Activated T-cell treated with anti-CD3 and anti-CD28 coated beads, Interleukin-2, amount 50 U/mL, for 48 hours (primary cell): ENCODE results near the gene VAMP7.
"Not testable (repeated sequence)": the region's sequence is repeated elsewhere in the genome, so short reads cannot be mapped to it uniquely, and the experiment has no call there.

Experiments used
- DNase-seq, 2 experiments: peaks; one replicate each; pipeline ENCODE4 v3.0.0-alpha.2; 2020

The VAMP7 gene

GRCh38 chrX:155881158-155881993, at the start of gene VAMP7:
VAMP7 (plus strand) TSS chrX:155881345; CDS start chrX:155889467, 8,122 bp downstream.
- peak; percentile 82 to 84 for DNase-seq

- no peak for DNase-seq
Observed at GRCh38 chrX:155841232-155841631, 39.9 kb upstream of the VAMP7 start.

GRCh38 chrX:155851786-155852185, 29.4 kb upstream of the VAMP7 start:
- not testable (repeated sequence) for DNase-seq

- DNase-seq, result no peak
Observed at GRCh38 chrX:155857561-155857960, 23.6 kb upstream of the VAMP7 start.

GRCh38 chrX:155864655-155865054, 16.5 kb upstream of the VAMP7 start:
- DNase-seq, result no peak

- no peak for DNase-seq
Observed at GRCh38 chrX:155865193-155865592, 16.0 kb upstream of the VAMP7 start.

GRCh38 chrX:155867821-155868220, 13.3 kb upstream of the VAMP7 start:
- no peak for DNase-seq

GRCh38 chrX:155870958-155871357, 10.2 kb upstream of the VAMP7 start:
- DNase-seq, result no peak

- DNase-seq, result no peak
Observed at GRCh38 chrX:155871934-155872333, 9.2 kb upstream of the VAMP7 start.

- DNase-seq, result no peak
Observed at GRCh38 chrX:155873188-155873587, 8.0 kb upstream of the VAMP7 start.

- DNase-seq, result no peak
Observed at GRCh38 chrX:155874571-155875244, 6.4 kb upstream of the VAMP7 start.

GRCh38 chrX:155876704-155877103, 4.4 kb upstream of the VAMP7 start:
- DNase-seq, result no peak

- DNase-seq, result no peak
Observed at GRCh38 chrX:155877288-155877687, 3.9 kb upstream of the VAMP7 start.

- no peak for DNase-seq
Observed at GRCh38 chrX:155880586-155881157, 473 bp upstream of the VAMP7 start.

GRCh38 chrX:155886409-155886808, 5.3 kb downstream of the VAMP7 start:
- DNase-seq, result no peak

- no peak for DNase-seq
Observed at GRCh38 chrX:155888139-155888538, 7.0 kb downstream of the VAMP7 start.

GRCh38 chrX:155889328-155889727, 8.2 kb downstream of the VAMP7 start:
- no peak for DNase-seq

- no peak for DNase-seq
Observed at GRCh38 chrX:155891446-155892210, 10.5 kb downstream of the VAMP7 start.

- no peak for DNase-seq
Observed at GRCh38 chrX:155893521-155893920, 12.4 kb downstream of the VAMP7 start.

- no peak for DNase-seq
Observed at GRCh38 chrX:155896512-155896911, 15.4 kb downstream of the VAMP7 start.

- DNase-seq, result no peak
Observed at GRCh38 chrX:155899366-155899765, 18.2 kb downstream of the VAMP7 start.

GRCh38 chrX:155900765-155901164, 19.6 kb downstream of the VAMP7 start:
- DNase-seq, result no peak

- DNase-seq, result not testable (repeated sequence)
Observed at GRCh38 chrX:155907661-155908060, 26.5 kb downstream of the VAMP7 start.
